AG04449 (cell line): ENCODE data around the gene ANKRD9.

Experiments
- CTCF ChIA-PET: fragments of 350-600 bp; formaldehyde crosslinking; extraction: SDS; loops from one replicate; lab custom pipeline; 2021; ENCODE audit warnings: antibody characterized with exemption; lab: Yijun Ruan, JAX
- POLR2A ChIA-PET: fragments of 400-600, 350-600 bp; formaldehyde crosslinking; extraction: SDS; loops from one replicate; lab custom pipeline; 2020; ENCODE audit warnings: antibody characterized with exemption, inconsistent platforms; lab: Yijun Ruan, JAX
- DNase-seq: peaks from one replicate; pipeline ENCODE4 v3.0.0-alpha.2; 2010; ENCODE audit warnings: low read depth, low spot score
- H3K4me3 ChIP-seq: 2 replicates; pipeline ENCODE4 v1.5.1; 2011; ENCODE audit warnings: low read depth, mild to moderate bottlenecking, control low read depth, low read length
- TF ChIP-seq, protein P1 (sequence below): IDR thresholded peaks from one replicate; pipeline ENCODE4 v1.5.1; 2011; ENCODE audit warnings: mild to moderate bottlenecking, moderate library complexity, low read length, control low read depth, inconsistent platforms; ENCODE audit not compliant: insufficient read depth; ENCODE audit errors: missing control alignments

The ANKRD9 gene

GRCh38 chr14:102481791-102482238 is 27.8 kb downstream of the ANKRD9 start:
- H3K4me3 ChIP-seq = no peak overlapping the region
- ChIA-PET POLR2A (no interaction called here), CTCF (interaction anchor here (1.5 to 1.7 kb wide), 2 partner anchors 42 to 44 kb away, joined by 4 to 5 read pairs; no protein-coding TSS in a partner anchor)
- DNase-seq = no peak
- TF ChIP-seq, protein P1, sequence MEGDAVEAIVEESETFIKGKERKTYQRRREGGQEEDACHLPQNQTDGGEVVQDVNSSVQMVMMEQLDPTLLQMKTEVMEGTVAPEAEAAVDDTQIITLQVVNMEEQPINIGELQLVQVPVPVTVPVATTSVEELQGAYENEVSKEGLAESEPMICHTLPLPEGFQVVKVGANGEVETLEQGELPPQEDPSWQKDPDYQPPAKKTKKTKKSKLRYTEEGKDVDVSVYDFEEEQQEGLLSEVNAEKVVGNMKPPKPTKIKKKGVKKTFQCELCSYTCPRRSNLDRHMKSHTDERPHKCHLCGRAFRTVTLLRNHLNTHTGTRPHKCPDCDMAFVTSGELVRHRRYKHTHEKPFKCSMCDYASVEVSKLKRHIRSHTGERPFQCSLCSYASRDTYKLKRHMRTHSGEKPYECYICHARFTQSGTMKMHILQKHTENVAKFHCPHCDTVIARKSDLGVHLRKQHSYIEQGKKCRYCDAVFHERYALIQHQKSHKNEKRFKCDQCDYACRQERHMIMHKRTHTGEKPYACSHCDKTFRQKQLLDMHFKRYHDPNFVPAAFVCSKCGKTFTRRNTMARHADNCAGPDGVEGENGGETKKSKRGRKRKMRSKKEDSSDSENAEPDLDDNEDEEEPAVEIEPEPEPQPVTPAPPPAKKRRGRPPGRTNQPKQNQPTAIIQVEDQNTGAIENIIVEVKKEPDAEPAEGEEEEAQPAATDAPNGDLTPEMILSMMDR = no peak

- no peak overlapping the region for H3K4me3 ChIP-seq
- TF ChIP-seq, protein P1 = no peak
- CTCF ChIA-PET = interaction anchor here (1.5 to 1.7 kb wide), 2 partner anchors 43 to 44 kb away, joined by 4 to 5 read pairs; no protein-coding TSS in a partner anchor
- DNase-seq = no peak
- POLR2A ChIA-PET = no interaction called here
These were observed 28.2 kb downstream of the ANKRD9 start for GRCh38 chr14:102481371-102481770.

- ChIA-PET CTCF (interaction anchor here (0.8 to 5.5 kb wide), 4 partner anchors 11 to 42 kb away, joined by 3 to 25 read pairs (median 3); no protein-coding TSS in a partner anchor), POLR2A (no interaction called here)
- DNase-seq = no peak
- no peak overlapping the region for H3K4me3 ChIP-seq
- TF ChIP-seq, protein P1 = no peak
These were observed 29.8 kb downstream of the ANKRD9 start for GRCh38 chr14:102479777-102480176.

DNA sequence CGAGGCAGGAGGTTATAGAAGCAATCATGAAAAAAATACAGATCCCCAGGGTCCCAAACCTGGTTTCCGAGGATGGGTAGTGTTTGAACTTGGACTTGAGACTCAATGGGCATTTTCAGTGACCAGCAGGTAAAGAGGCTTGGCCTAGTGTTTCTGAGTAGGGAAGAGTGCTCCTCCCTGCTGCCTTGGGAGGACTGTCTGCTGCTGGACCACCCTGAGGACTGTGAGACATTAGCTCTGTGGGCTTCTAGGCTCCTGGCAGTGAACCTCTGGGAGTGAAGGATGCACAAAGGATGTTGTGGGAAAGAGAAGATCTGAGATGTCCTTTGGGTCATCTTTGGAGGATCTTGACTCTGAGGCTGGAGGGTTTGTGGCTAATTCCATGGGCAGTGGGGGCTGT is 30.5 kb downstream of the ANKRD9 start:
- CTCF ChIA-PET = interaction anchor here (1.7 to 5.5 kb wide), 2 partner anchors 26 to 41 kb away, joined by 3 to 25 read pairs; no protein-coding TSS in a partner anchor
- TF ChIP-seq, protein P1 = no peak
- no peak overlapping the region for H3K4me3 ChIP-seq
- DNase-seq = no peak
- POLR2A ChIA-PET = interaction anchor here (0.7 kb wide), 1 partner anchor 14 kb away, joined by 3 read pairs; no protein-coding TSS in a partner anchor

- DNase-seq = no peak
- TF ChIP-seq, protein P1 = no peak
These were observed 34.6 kb downstream of the ANKRD9 start for GRCh38 chr14:102474934-102475333.

GRCh38 chr14:102473559-102473958 is 36.0 kb downstream of the ANKRD9 start:
- CTCF ChIA-PET = interaction anchor here (1.4 kb wide), 1 partner anchor 42 kb away, joined by 3 read pairs; no protein-coding TSS in a partner anchor
- H3K4me3 ChIP-seq = no peak overlapping the region
- POLR2A ChIA-PET = no interaction called here
- no peak for DNase-seq
- TF ChIP-seq, protein P1 = no peak

More at GRCh38 chr14:102474934-102475333, 34.6 kb downstream of the ANKRD9 start:
- H3K4me3 ChIP-seq = no peak overlapping the region
- ChIA-PET CTCF (interaction anchor here (5.5 kb wide), 1 partner anchor 37 kb away, joined by 25 read pairs; no protein-coding TSS in a partner anchor), POLR2A (no interaction called here)
